Activated B cell treated with CpG ODN at 0.5 μM for 24 hours (primary cell): ENCODE results near the gene NXNL2. TPM values are rescaled to one million over a fixed set of nuclear protein-coding genes. Genes with fewer than 3 reads are reported as not detected.

Source experiments
- ATAC-seq: fragments of 200-7000 bp; cut with Tn5 transposase; one replicate; pipeline ENCODE4 v1.10.0; 2021; ENCODE audit warnings: low read depth, mild to moderate bottlenecking, moderate library complexity
- CTCF ChIA-PET: fragments of 350-600 bp; sonication (Branson Sonifier 250); formaldehyde crosslinking; loops from one replicate; lab custom pipeline; 2021; ENCODE audit warnings: antibody characterized with exemption; lab: Charles Lee
- POLR2A ChIA-PET: fragments of 350-600 bp; sonication (Branson Sonifier 250); formaldehyde crosslinking; loops from one replicate; lab custom pipeline; 2021; ENCODE audit warnings: antibody characterized with exemption; lab: Charles Lee
- DNase-seq: peaks from one replicate; pipeline ENCODE4 v3.0.0; 2022
- H3K27ac Mint-ChIP-seq: one replicate; pipeline ENCODE4 v1.8.0; 2020; ENCODE audit warnings: mixed read lengths
- H3K27me3 Mint-ChIP-seq: one replicate; pipeline ENCODE4 v1.8.0; 2021; ENCODE audit warnings: mixed read lengths
- H3K36me3 Mint-ChIP-seq: one replicate; pipeline ENCODE4 v1.8.0; 2021; ENCODE audit warnings: low read depth, mixed read lengths
- H3K4me1 Mint-ChIP-seq: one replicate; pipeline ENCODE4 v1.8.0; 2021; ENCODE audit warnings: mixed read lengths
- H3K4me3 Mint-ChIP-seq: one replicate; pipeline ENCODE4 v1.8.0; 2020; ENCODE audit warnings: mild to moderate bottlenecking, mixed read lengths
- H3K9me3 Mint-ChIP-seq: one replicate; pipeline ENCODE4 v1.8.0; 2020; ENCODE audit warnings: mixed read lengths
- CTCF ChIP-seq: fragments of 200-600 bp; IDR thresholded peaks from one replicate; pipeline ENCODE4 v1.8.0; 2022; ENCODE audit warnings: antibody characterized with exemption, mild to moderate bottlenecking
- intact Hi-C: fragments of 100-400 bp; cut with micrococcal nuclease; formaldehyde crosslinking; loops from one replicate; pipeline ENCODE4 v1.15.1; 2024
- total RNA-seq: library from RNA; stranded (reverse); gene quantifications from 2 replicates; pipeline ENCODE4 v1.2.3, GENCODE V29; 2022

NXNL2 gene
- total RNA-seq, 1 donor from 2014 or later, result not detected

- Mint-ChIP-seq H3K4me1 (peaks cover 5% of the 10 kb centered on the region), H3K27ac (no peak overlapping the region)
- CTCF ChIA-PET, result interaction anchor here (3.3 kb wide), 1 partner anchor 410 kb away, joined by 14 read pairs; no protein-coding TSS in a partner anchor
Observed at GRCh38 chr9:88590558-88591146, 55.7 kb downstream of the NXNL2 start.

GRCh38 chr9:88593537-88594185 lies 58.7 kb downstream of the NXNL2 start:
- DNase-seq (no peak), ATAC-seq (peak; percentile 50)
- H3K4me1 Mint-ChIP-seq, result peaks cover 16% of the 10 kb centered on the region
- CTCF ChIA-PET, result interaction anchor here (0.9 to 3.3 kb wide), 4 partner anchors 11 to 684 kb away, joined by 3 to 14 read pairs (median 3); no protein-coding TSS in a partner anchor
- intact Hi-C loops, result no loop called here
- peaks cover 6% of the 10 kb centered on the region for H3K27me3 Mint-ChIP-seq
- no peak overlapping the region for H3K4me3 Mint-ChIP-seq
- no peaks in the 10 kb centered on the region for H3K36me3 Mint-ChIP-seq
- no peaks in the 10 kb centered on the region for H3K9me3 Mint-ChIP-seq
- POLR2A ChIA-PET, result no interaction called here
- H3K27ac Mint-ChIP-seq, result no peak overlapping the region
- no peak for TF ChIP-seq CTCF

More at GRCh38 chr9:88590558-88591146, 55.7 kb downstream of the NXNL2 start:
- DNase-seq, result no peak
- Mint-ChIP-seq H3K4me3 (no peak overlapping the region), H3K9me3 (no peaks in the 10 kb centered on the region), H3K36me3 (no peaks in the 10 kb centered on the region), H3K27me3 (no peaks in the 10 kb centered on the region)
- ATAC-seq, result no peak
- no peak for TF ChIP-seq CTCF
- intact Hi-C loops, result no loop called here
- POLR2A ChIA-PET, result no interaction called here

Other genes with a start within 250 kb of the NXNL2 start
- 20.7 TPM in 2 replicates for gene SPIN1, start 146.7 kb upstream of the NXNL2 start, total RNA-seq